Measurements from ENCODE around the gene AUP1. TPM values are rescaled to one million over a fixed set of nuclear protein-coding genes. Genes with fewer than 3 reads are reported as not detected.

The AUP1 gene
- polyA plus RNA-seq, 2 of the 4 experiments (the other 2 are of a cell fraction): 129 to 164 TPM

DNA sequence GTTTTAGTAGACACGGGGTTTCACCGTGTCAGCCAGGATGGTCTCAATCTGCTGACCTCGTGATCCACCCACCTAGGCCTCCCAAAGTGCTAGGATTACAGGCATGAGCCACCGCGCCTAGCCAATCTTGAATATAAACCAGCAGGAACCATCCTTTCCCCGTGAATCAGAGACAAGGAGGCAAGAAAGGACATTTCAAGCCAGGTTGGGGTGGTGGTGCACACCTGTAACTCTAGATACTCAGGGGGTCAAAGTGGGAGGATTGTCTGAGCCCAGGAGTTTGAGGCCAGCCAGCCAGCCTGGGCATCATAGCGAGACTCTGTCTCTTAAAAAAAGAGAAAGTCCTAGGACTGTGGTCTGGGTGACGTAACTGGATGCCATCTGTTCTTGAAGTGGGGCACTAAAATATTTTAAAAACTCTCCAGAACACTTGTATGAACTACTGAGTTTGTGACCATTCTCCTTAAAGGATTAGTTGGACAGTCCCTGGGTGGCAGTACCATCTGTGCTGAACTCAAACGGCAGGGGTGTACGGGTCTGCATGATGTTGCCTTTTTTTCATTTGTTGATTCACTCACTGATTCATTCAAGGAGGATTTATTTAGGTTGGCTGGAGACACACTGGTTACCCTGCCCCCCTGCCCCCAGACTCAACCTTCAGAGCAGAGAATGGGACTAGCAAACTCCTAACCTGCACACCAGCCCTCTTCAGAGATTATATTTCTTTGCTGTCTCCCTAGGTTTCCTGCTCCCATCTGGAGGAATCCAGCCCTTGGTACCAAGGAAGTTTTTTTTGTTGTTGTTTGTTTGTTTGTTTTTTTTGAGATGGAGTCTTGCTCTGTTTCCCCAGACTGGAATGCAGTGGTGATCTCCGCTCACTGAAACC lies 18.2 kb downstream of the AUP1 start:
- Histone ChIP-seq H3K9me3 (no peaks in the 10 kb centered on the region), H3K4me2 (no peak overlapping the region), H3K4me3 (no peak overlapping the region), H3K27ac (no peak overlapping the region), H3K4me1 (peaks cover 14% of the 10 kb centered on the region; the same call in 2 of the 3 replicates)
- WGBS (ENCODE audit: missing lambda C conversion rate): 54% methylated on average over 11 of the region's 11 CpGs
- POLR2A ChIA-PET: no interaction called here
- CTCF ChIA-PET: interaction anchor here (5.0 kb wide), 2 partner anchors 20 to 76 kb away, joined by 38 to 39 read pairs; partner anchors contain the start of genes AUP1 and HTRA2
- ATAC-seq (no peak), FAIRE-seq (no peak), DNase-seq (ENCODE audit: low read depth in 1 of 2, low spot score in 1 of 2) (no peak)
- TF ChIP-seq EHMT2 (IDR thresholded peaks at IDR 0.05; ENCODE audit: low read depth): no peak
- no peak for TF ChIP-seq BHLHE40 (IDR thresholded peaks at IDR 0.05; ENCODE audit: low read depth, low read length)
- no peak for TF ChIP-seq MAFK (IDR thresholded peaks at IDR 0.05; ENCODE audit: partially characterized antibody)
- TF ChIP-seq POLR2AphosphoS2 (conservative IDR thresholded peaks at IDR 0.05; ENCODE audit: low read length): no peak
- TF ChIP-seq EHF (CRISPR knock-in tag; IDR thresholded peaks at IDR 0.05): no peak
- TF ChIP-seq, protein P1, sequence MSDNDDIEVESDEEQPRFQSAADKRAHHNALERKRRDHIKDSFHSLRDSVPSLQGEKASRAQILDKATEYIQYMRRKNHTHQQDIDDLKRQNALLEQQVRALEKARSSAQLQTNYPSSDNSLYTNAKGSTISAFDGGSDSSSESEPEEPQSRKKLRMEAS (IDR thresholded peaks at IDR 0.05): no peak
- TF ChIP-seq ZFP36 (IDR thresholded peaks at IDR 0.05; ENCODE audit: borderline replicate concordance, partially characterized antibody): no peak
- TF ChIP-seq, protein P2, sequence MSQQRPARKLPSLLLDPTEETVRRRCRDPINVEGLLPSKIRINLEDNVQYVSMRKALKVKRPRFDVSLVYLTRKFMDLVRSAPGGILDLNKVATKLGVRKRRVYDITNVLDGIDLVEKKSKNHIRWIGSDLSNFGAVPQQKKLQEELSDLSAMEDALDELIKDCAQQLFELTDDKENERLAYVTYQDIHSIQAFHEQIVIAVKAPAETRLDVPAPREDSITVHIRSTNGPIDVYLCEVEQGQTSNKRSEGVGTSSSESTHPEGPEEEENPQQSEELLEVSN (IDR thresholded peaks at IDR 0.05; ENCODE audit: borderline replicate concordance, low read depth): no peak
- no peak for TF ChIP-seq NPAS2 (CRISPR knock-in tag; IDR thresholded peaks at IDR 0.05; ENCODE audit: borderline replicate concordance)
- no peak for TF ChIP-seq RCOR1 (IDR thresholded peaks at IDR 0.05; ENCODE audit: low read depth, low read length)

DNA sequence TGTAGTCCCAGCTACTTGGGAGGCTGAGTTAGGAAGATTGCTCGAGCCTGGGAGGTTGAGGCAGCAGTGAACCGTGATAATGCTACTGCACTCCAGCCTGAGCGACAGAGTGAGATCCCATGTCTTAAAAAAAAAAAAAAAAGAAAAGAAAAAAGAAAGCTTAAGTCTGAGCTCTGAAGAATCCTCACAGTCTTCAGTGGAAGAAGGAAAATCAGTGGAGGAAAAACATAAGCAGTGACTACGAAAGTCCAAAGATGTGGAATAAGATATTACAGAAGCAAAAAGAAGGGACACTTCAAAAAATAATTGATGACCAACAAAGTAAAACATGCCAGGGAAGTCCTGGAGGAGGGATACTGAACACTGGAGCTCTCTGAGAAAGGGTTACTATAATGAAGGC lies 19.2 kb downstream of the AUP1 start:
- ChIA-PET CTCF (interaction anchor here (2.4 to 5.0 kb wide), 3 partner anchors 21 to 77 kb away, joined by 12 to 39 read pairs (median 38); partner anchors contain the start of genes AUP1, CCDC142, HTRA2 and TTC31), POLR2A (interaction anchor here (1.0 kb wide), 1 partner anchor 16 kb away, joined by 4 read pairs; the partner anchor contains the start of gene DQX1)
- no peak overlapping the region for H3K4me3 ChIP-seq
- H3K4me2 ChIP-seq: no peak overlapping the region
- no peak for ATAC-seq
- DNase-seq (ENCODE audit: low read depth in 1 of 2, low spot score in 1 of 2): no peak
- 80% methylated on average over 4 of the region's 4 CpGs for WGBS (ENCODE audit: missing lambda C conversion rate)
- no peak overlapping the region for H3K27ac ChIP-seq
- H3K4me1 ChIP-seq: peaks cover 25% of the 10 kb centered on the region
- no peak for FAIRE-seq
- H3K9me3 ChIP-seq: no peaks in the 10 kb centered on the region
- TF ChIP-seq RNF2 (IDR thresholded peaks at IDR 0.05; ENCODE audit: borderline replicate concordance, low read depth) (no peak), ZSCAN20 (CRISPR knock-in tag; IDR thresholded peaks at IDR 0.05) (no peak), FOSB (CRISPR knock-in tag; IDR thresholded peaks at IDR 0.05) (no peak), MYC (IDR thresholded peaks at IDR 0.05; ENCODE audit: borderline replicate concordance, low read length) (no peak), FOXS1 (CRISPR knock-in tag; IDR thresholded peaks at IDR 0.05) (no peak), RFX5 (IDR thresholded peaks at IDR 0.05) (no peak), HOXB13 (CRISPR knock-in tag; IDR thresholded peaks at IDR 0.05; ENCODE audit: low read depth) (no peak), PHF8 (IDR thresholded peaks at IDR 0.05; ENCODE audit: borderline replicate concordance, low read depth) (no peak)
- TF ChIP-seq, protein P1 (IDR thresholded peaks at IDR 0.05): no peak
- TF ChIP-seq, protein P3, sequence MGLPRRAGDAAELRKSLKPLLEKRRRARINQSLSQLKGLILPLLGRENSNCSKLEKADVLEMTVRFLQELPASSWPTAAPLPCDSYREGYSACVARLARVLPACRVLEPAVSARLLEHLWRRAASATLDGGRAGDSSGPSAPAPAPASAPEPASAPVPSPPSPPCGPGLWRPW (IDR thresholded peaks at IDR 0.05): no peak
- TF ChIP-seq, protein P4, sequence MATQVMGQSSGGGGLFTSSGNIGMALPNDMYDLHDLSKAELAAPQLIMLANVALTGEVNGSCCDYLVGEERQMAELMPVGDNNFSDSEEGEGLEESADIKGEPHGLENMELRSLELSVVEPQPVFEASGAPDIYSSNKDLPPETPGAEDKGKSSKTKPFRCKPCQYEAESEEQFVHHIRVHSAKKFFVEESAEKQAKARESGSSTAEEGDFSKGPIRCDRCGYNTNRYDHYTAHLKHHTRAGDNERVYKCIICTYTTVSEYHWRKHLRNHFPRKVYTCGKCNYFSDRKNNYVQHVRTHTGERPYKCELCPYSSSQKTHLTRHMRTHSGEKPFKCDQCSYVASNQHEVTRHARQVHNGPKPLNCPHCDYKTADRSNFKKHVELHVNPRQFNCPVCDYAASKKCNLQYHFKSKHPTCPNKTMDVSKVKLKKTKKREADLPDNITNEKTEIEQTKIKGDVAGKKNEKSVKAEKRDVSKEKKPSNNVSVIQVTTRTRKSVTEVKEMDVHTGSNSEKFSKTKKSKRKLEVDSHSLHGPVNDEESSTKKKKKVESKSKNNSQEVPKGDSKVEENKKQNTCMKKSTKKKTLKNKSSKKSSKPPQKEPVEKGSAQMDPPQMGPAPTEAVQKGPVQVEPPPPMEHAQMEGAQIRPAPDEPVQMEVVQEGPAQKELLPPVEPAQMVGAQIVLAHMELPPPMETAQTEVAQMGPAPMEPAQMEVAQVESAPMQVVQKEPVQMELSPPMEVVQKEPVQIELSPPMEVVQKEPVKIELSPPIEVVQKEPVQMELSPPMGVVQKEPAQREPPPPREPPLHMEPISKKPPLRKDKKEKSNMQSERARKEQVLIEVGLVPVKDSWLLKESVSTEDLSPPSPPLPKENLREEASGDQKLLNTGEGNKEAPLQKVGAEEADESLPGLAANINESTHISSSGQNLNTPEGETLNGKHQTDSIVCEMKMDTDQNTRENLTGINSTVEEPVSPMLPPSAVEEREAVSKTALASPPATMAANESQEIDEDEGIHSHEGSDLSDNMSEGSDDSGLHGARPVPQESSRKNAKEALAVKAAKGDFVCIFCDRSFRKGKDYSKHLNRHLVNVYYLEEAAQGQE (IDR thresholded peaks at IDR 0.05): no peak

Data from A549 (cell line).